HUES6 (cell line): Measurements from ENCODE around the gene QPCT.

Experiments
- H3K27ac ChIP-seq: 2 replicates; pipeline ENCODE4 v1.7.0; 2013; ENCODE audit warnings: low read depth, mild to moderate bottlenecking, low read length, inconsistent platforms
- H3K27me3 ChIP-seq: 2 replicates; pipeline ENCODE4 v1.6.1; 2013; ENCODE audit warnings: low read length; ENCODE audit not compliant: control insufficient read depth, insufficient read depth
- H3K36me3 ChIP-seq: 2 replicates; pipeline ENCODE4 v1.6.1; 2013; ENCODE audit warnings: low read length; ENCODE audit not compliant: control insufficient read depth, insufficient read depth
- H3K4me1 ChIP-seq: 2 replicates; pipeline ENCODE4 v1.6.1; 2013; ENCODE audit warnings: low read length; ENCODE audit not compliant: control insufficient read depth, insufficient read depth
- H3K4me3 ChIP-seq: 2 replicates; pipeline ENCODE4 v1.5.1; 2013; ENCODE audit warnings: low read depth, low read length
- H3K9ac ChIP-seq: one replicate; pipeline ENCODE4 v1.6.1; 2013; ENCODE audit warnings: mild to moderate bottlenecking, low read length
- H3K9me3 ChIP-seq: 2 replicates; pipeline ENCODE4 v1.6.1; 2013; ENCODE audit warnings: low read depth, low read length; ENCODE audit not compliant: control insufficient read depth, insufficient read depth

QPCT gene

DNA sequence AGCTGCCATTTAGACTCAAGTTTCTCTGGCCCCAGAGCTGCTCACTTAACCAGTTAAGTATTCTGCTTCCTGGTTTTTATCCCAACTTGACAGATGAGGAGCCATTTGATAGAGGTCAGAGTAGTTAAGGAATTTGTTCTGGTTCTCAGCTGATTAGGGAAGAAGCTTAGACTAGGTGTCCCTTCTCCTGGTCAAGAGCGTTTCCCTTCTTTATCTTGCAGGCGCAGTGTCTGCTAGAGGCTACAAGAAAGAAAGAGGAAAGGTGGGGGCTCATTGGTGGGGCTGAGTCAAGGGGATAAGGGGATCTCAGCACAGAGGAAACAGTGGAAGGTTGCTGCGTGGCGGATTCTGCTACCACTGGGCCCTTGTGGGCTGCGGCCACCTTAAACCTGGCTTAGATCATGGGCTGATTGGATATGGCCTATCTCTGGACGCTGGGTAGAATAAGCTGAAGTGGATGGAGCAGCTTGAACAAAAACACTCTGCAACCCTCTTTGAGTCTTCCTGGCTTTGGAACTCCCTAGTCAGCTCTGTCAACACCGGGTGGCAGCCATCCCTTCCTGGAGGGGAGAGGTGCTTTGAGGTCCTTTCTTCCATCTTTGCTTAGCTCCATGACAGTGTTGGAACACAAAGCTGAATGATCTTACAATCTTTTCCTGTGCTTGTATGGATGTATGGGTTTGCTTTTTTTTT is 70.8 kb downstream of the QPCT start:
- Histone ChIP-seq H3K36me3 (no peaks in the 10 kb centered on the region), H3K4me1 (peaks cover 12% of the 10 kb centered on the region; the same call in 1 of the 2 replicates), H3K9ac (no peak overlapping the region), H3K9me3 (no peaks in the 10 kb centered on the region), H3K27me3 (no peaks in the 10 kb centered on the region), H3K4me3 (no peak overlapping the region), H3K27ac (no peak overlapping the region)

DNA sequence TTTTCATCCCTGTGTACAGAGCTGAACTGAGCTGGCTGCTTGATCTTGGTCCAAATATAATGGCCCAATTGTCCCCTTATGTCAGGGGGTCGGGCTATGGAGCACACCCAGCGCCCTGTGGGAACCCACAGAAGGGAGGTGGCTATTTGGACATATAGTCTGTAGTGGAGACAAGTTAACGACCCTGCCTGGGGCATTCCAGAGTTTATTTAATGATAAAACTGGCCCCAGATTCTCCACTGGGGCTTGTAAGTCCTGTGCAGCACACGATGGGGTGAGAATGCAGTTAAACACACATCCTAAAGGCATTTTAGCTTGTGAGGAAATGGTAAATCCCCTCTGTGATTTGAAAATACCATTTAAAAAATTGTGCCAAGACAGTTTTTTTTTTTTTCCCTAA is 72.9 kb downstream of the QPCT start:
- Histone ChIP-seq H3K4me3 (no peak overlapping the region), H3K4me1 (peaks cover 12% of the 10 kb centered on the region; the same call in 1 of the 2 replicates), H3K36me3 (no peaks in the 10 kb centered on the region), H3K27me3 (no peaks in the 10 kb centered on the region), H3K9me3 (no peaks in the 10 kb centered on the region), H3K27ac (no peak overlapping the region), H3K9ac (no peak overlapping the region)

DNA sequence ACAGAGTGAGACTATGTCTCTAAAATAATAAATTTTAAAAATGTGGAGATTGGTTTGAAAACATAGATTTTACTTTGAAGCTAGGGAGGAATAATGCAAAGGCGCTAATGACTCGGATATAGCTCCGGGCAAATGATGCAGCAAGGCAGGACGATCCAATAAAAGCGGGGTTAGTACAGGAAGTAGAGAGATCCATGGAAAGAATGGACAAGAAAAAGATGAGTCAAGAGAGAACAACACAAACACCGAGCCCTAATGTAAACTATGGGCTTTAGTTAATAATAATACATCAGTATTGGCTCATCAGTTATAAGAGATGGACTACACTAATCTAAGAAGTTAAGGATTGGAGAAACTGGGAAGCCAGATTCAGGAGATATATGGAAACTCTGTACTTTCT is 74.5 kb downstream of the QPCT start:
- H3K27me3 ChIP-seq, result no peaks in the 10 kb centered on the region
- H3K4me3 ChIP-seq, result no peak overlapping the region
- no peak overlapping the region for H3K27ac ChIP-seq
- H3K4me1 ChIP-seq, result peaks cover 12% of the 10 kb centered on the region; the same call in 1 of the 2 replicates
- no peaks in the 10 kb centered on the region for H3K9me3 ChIP-seq
- H3K9ac ChIP-seq, result no peak overlapping the region
- no peaks in the 10 kb centered on the region for H3K36me3 ChIP-seq

DNA sequence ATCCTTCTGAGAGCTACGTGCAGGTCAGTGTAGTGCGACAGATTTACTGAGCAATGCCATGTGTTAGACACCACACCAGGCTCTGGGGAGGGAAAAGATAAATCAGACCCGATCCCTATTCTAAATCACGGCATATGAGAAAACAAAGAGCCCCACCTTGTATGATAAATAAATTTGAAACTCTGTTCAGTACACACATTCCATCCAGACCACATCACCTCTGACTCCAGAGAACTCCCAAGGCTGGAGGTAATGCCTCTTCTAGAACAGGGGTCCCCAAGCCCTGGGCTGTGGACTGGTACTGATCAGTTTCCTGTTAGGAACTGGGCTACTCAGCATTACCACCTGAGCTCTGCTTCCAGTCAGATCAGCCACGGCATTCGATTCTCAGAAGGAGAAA is 77.3 kb downstream of the QPCT start:
- Histone ChIP-seq H3K36me3 (no peaks in the 10 kb centered on the region), H3K4me1 (no peaks in the 10 kb centered on the region), H3K4me3 (no peak overlapping the region), H3K27me3 (no peaks in the 10 kb centered on the region), H3K9ac (no peak overlapping the region), H3K9me3 (no peaks in the 10 kb centered on the region), H3K27ac (no peak overlapping the region)

DNA sequence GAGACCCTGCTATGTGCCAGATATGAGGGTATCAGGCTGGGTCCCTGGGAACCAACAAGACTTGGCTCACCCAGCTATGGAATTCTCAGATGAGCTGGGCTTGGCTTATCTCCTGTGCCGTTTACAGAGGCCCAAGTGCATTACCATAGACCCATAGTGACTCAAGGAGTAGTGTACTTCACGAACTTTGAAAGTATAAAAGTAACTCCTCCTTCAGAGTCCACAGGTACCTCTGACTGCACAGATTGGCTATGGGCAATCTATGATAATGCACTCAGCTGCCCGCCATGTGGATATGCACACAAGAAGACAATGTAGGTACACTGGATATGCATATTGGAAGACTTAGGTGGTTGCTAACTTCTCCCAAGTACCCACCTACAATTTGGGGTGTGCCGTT is 78.4 kb downstream of the QPCT start:
- no peaks in the 10 kb centered on the region for H3K9me3 ChIP-seq
- H3K27me3 ChIP-seq, result no peaks in the 10 kb centered on the region
- no peaks in the 10 kb centered on the region for H3K36me3 ChIP-seq
- H3K27ac ChIP-seq, result no peak overlapping the region
- H3K4me1 ChIP-seq, result no peaks in the 10 kb centered on the region
- H3K4me3 ChIP-seq, result no peak overlapping the region
- H3K9ac ChIP-seq, result no peak overlapping the region
